ENCODE measurements around the gene EFCAB5.
"Not testable (repeated sequence)": the region's sequence is repeated elsewhere in the genome, so short reads cannot be mapped to it uniquely, and the experiment has no call there.

Gene EFCAB5

GRCh38 chr17:29949696-29950095 lies 8.3 kb downstream of the EFCAB5 start:
- CTCF ChIA-PET, result interaction anchor here (1.0 to 1.6 kb wide), 3 partner anchors 8 to 18 kb away, joined by 3 to 5 read pairs (median 3); no protein-coding TSS in a partner anchor
- TF ChIP-seq CTCF (IDR thresholded peaks at IDR 0.05; ENCODE audit: control extremely low read depth, extremely low read depth, low read depth, missing control alignments), result no peak
- no peak for DNase-seq (ENCODE audit: extremely low spot score)
- POLR2A ChIA-PET, result no interaction called here

- TF ChIP-seq CTCF (IDR thresholded peaks at IDR 0.05; ENCODE audit: control extremely low read depth, extremely low read depth, low read depth, missing control alignments), result no peak
- CTCF ChIA-PET, result no interaction called here
- no peak for DNase-seq (ENCODE audit: extremely low spot score)
- POLR2A ChIA-PET, result no interaction called here
Measured at GRCh38 chr17:29954405-29954804, 13.0 kb downstream of the EFCAB5 start.

- no peak for DNase-seq (ENCODE audit: extremely low spot score)
- TF ChIP-seq CTCF (IDR thresholded peaks at IDR 0.05; ENCODE audit: control extremely low read depth, extremely low read depth, low read depth, missing control alignments), result no peak
- CTCF ChIA-PET, result interaction anchor here (1.0 to 1.7 kb wide), 4 partner anchors 9 to 149 kb away, joined by 3 to 5 read pairs (median 4); no protein-coding TSS in a partner anchor
- POLR2A ChIA-PET, result interaction anchor here (1.1 kb wide), 1 partner anchor 662 kb away, joined by 3 read pairs; the partner anchor contains the start of gene NUFIP2
Measured at GRCh38 chr17:29956225-29956624, 14.8 kb downstream of the EFCAB5 start.

- DNase-seq (ENCODE audit: extremely low spot score); POLR2A ChIA-PET: not testable (repeated sequence)
- CTCF ChIA-PET, result interaction anchor here (0.7 to 1.3 kb wide), 3 partner anchors 8 to 26 kb away, joined by 3 read pairs; no protein-coding TSS in a partner anchor
Measured at GRCh38 chr17:29957488-29957887, 16.1 kb downstream of the EFCAB5 start.

GRCh38 chr17:29958947-29959657 lies 17.7 kb downstream of the EFCAB5 start:
- DNase-seq (ENCODE audit: extremely low spot score), result no peak
- POLR2A ChIA-PET, result no interaction called here
- CTCF ChIA-PET, result interaction anchor here (1.0 to 1.9 kb wide), 3 partner anchors 18 to 28 kb away, joined by 3 to 4 read pairs (median 3); no protein-coding TSS in a partner anchor
- no peak for TF ChIP-seq CTCF (IDR thresholded peaks at IDR 0.05; ENCODE audit: control extremely low read depth, extremely low read depth, low read depth, missing control alignments)

GRCh38 chr17:29959658-29960337 lies 18.4 kb downstream of the EFCAB5 start:
- no peak for TF ChIP-seq CTCF (IDR thresholded peaks at IDR 0.05; ENCODE audit: control extremely low read depth, extremely low read depth, low read depth, missing control alignments)
- POLR2A ChIA-PET, result no interaction called here
- no peak for DNase-seq (ENCODE audit: extremely low spot score)
- CTCF ChIA-PET, result interaction anchor here (1.0 to 1.9 kb wide), 2 partner anchors 18 to 29 kb away, joined by 3 to 4 read pairs; no protein-coding TSS in a partner anchor

- CTCF ChIA-PET, result interaction anchor here (1.0 to 1.6 kb wide), 3 partner anchors 10 to 31 kb away, joined by 3 to 7 read pairs (median 3); no protein-coding TSS in a partner anchor
Measured at GRCh38 chr17:29962656-29963055, 21.2 kb downstream of the EFCAB5 start.

More at GRCh38 chr17:29962656-29963055, 21.2 kb downstream of the EFCAB5 start:
- no peak for DNase-seq (ENCODE audit: extremely low spot score)
- no peak for TF ChIP-seq CTCF (IDR thresholded peaks at IDR 0.05; ENCODE audit: control extremely low read depth, extremely low read depth, low read depth, missing control alignments)
- POLR2A ChIA-PET, result no interaction called here

Data from GM10248 (cell line).